ENCODE data around the gene ECE2. TPM values are rescaled to one million over a fixed set of nuclear protein-coding genes. Genes with fewer than 3 reads are reported as not detected.
A peak's percentile ranks its signal among the peaks of the same experiment; 100 is the strongest.
"Not testable (repeated sequence)": the region's sequence is repeated elsewhere in the genome, so short reads cannot be mapped to it uniquely, and the experiment has no call there.

The ECE2 gene
- total RNA-seq, 2 donors from 2014 or later, result not detected

- no peaks in the 10 kb centered on the region for H3K9me3 Mint-ChIP-seq
- WGBS, 2 experiments (ENCODE audit: insufficient coverage in 1 of 2, insufficient read length in 1 of 2), result 32 to 75% methylated on average over 14 to 37 of the region's 37 CpGs
- peaks cover 27% of the 10 kb centered on the region for H3K36me3 ChIP-seq (ENCODE audit: control insufficient read depth, insufficient read depth, low read length)
- peak overlapping the region; percentile 15 for H3K4me3 Mint-ChIP-seq
- H3K27ac Mint-ChIP-seq, result peak overlapping the region; percentile 35
- DNase-seq, result peak; percentile 93
- no peaks in the 10 kb centered on the region for H3K27me3 ChIP-seq (ENCODE audit: control insufficient read depth, insufficient read depth, low read length, poor library complexity, severe bottlenecking)
- peak overlapping the region; percentile 89 for H3K27ac ChIP-seq (ENCODE audit: low read depth, low read length)
- H3K9me3 ChIP-seq (ENCODE audit: control insufficient read depth, low read length), result no peaks in the 10 kb centered on the region
- peaks cover 4% of the 10 kb centered on the region for H3K27me3 Mint-ChIP-seq (ENCODE audit: insufficient read depth)
- H3K4me3 ChIP-seq (ENCODE audit: low read length), result no peak overlapping the region
- peaks cover 32% of the 10 kb centered on the region for H3K36me3 Mint-ChIP-seq (ENCODE audit: low read depth)
- H3K4me1 Mint-ChIP-seq, result peaks cover 14% of the 10 kb centered on the region
- no peak overlapping the region for H3K9ac ChIP-seq (ENCODE audit: extremely low read depth, low read length, poor library complexity, severe bottlenecking)
- TF ChIP-seq CTCF (conservative IDR thresholded peaks at IDR 0.05), result peak; percentile 49
- H3K4me1 ChIP-seq (ENCODE audit: control insufficient read depth, insufficient read depth, low read length), result no peaks in the 10 kb centered on the region
Observed at GRCh38 chr3:184338511-184338945, 62.7 kb downstream of the ECE2 start.

GRCh38 chr3:184339001-184339400, 63.2 kb downstream of the ECE2 start:
- H3K36me3 ChIP-seq (ENCODE audit: control insufficient read depth, insufficient read depth, low read length), result peaks cover 25% of the 10 kb centered on the region
- Mint-ChIP-seq H3K36me3 (ENCODE audit: low read depth) (peaks cover 27% of the 10 kb centered on the region), H3K4me1 (peaks cover 14% of the 10 kb centered on the region), H3K4me3 (no peak overlapping the region), H3K27ac (no peak overlapping the region), H3K9me3 (no peaks in the 10 kb centered on the region), H3K27me3 (ENCODE audit: insufficient read depth) (peaks cover 4% of the 10 kb centered on the region)
- H3K9me3 ChIP-seq (ENCODE audit: control insufficient read depth, low read length), result no peaks in the 10 kb centered on the region
- no peak for DNase-seq
- H3K9ac ChIP-seq (ENCODE audit: extremely low read depth, low read length, poor library complexity, severe bottlenecking), result no peak overlapping the region
- H3K4me3 ChIP-seq (ENCODE audit: low read length), result no peak overlapping the region
- H3K27ac ChIP-seq (ENCODE audit: low read depth, low read length), result peak overlapping the region; percentile 89
- WGBS, 2 experiments (ENCODE audit: insufficient coverage in 1 of 2, insufficient read length in 1 of 2), result 83 to 92% methylated on average over 5 to 8 of the region's 8 CpGs
- no peak for TF ChIP-seq CTCF (conservative IDR thresholded peaks at IDR 0.05)
- H3K4me1 ChIP-seq (ENCODE audit: control insufficient read depth, insufficient read depth, low read length), result no peaks in the 10 kb centered on the region
- H3K27me3 ChIP-seq (ENCODE audit: control insufficient read depth, insufficient read depth, low read length, poor library complexity, severe bottlenecking), result no peaks in the 10 kb centered on the region

- H3K4me3 Mint-ChIP-seq; H3K27ac ChIP-seq (ENCODE audit: low read depth, low read length); DNase-seq; H3K4me1 ChIP-seq (ENCODE audit: control insufficient read depth, insufficient read depth, low read length); H3K27me3 Mint-ChIP-seq (ENCODE audit: insufficient read depth); H3K27me3 ChIP-seq (ENCODE audit: control insufficient read depth, insufficient read depth, low read length, poor library complexity, severe bottlenecking); H3K4me3 ChIP-seq (ENCODE audit: low read length); H3K9me3 ChIP-seq (ENCODE audit: control insufficient read depth, low read length); H3K9ac ChIP-seq (ENCODE audit: extremely low read depth, low read length, poor library complexity, severe bottlenecking); H3K27ac Mint-ChIP-seq; H3K9me3 Mint-ChIP-seq: not testable (repeated sequence)
- peaks cover 24% of the 10 kb centered on the region for H3K36me3 ChIP-seq (ENCODE audit: control insufficient read depth, insufficient read depth, low read length)
- WGBS, 2 experiments (ENCODE audit: insufficient coverage in 1 of 2, insufficient read length in 1 of 2), result 93 to 95% methylated on average over 14 to 19 of the region's 19 CpGs
- Mint-ChIP-seq H3K36me3 (ENCODE audit: low read depth) (peaks cover 22% of the 10 kb centered on the region), H3K4me1 (peaks cover 14% of the 10 kb centered on the region)
Observed at GRCh38 chr3:184339451-184340135, 63.8 kb downstream of the ECE2 start.

Data from endodermal cell (in vitro differentiated cells).